SK-MEL-5 (cell line): Measurements from ENCODE around the gene ANKHD1. TPM values are rescaled to one million over a fixed set of nuclear protein-coding genes. Genes with fewer than 3 reads are reported as not detected.
A peak's percentile ranks its signal among the peaks of the same experiment; 100 is the strongest.
"Not testable (repeated sequence)": the region's sequence is repeated elsewhere in the genome, so short reads cannot be mapped to it uniquely, and the experiment has no call there.

Experiments used
- DNase-seq: peaks from one replicate; pipeline ENCODE4 v3.0.0-alpha.2; 2016; ENCODE audit warnings: low read depth, low spot score
- in situ Hi-C: cut with HindIII; loops from 2 replicates; pipeline ENCODE4 v1.10.0; 2016; ENCODE audit warnings: low sequenced_read_pairs, high pct_unique_total_duplicates, low pct_unique_long_range_greater_than_20kb
- total RNA-seq: library from RNA; depleted of rRNA; stranded (reverse); fragments of >200 nt; shearing (Covaris generic); gene quantifications from 2 replicates; pipeline ENCODE4 v1.2.3, GENCODE V29; 2014

The ANKHD1 gene
- total RNA-seq, 1 experiment from 2014 or later, result 59.4 TPM

GRCh38 chr5:140483055-140483454 is 81.4 kb downstream of the ANKHD1 start:
- DNase-seq, result no peak
- in situ Hi-C loops, result no loop called here

- in situ Hi-C loops, DNase-seq: not testable (repeated sequence)
Observed at GRCh38 chr5:140488141-140488540, 86.5 kb downstream of the ANKHD1 start.

GRCh38 chr5:140488914-140489313 is 87.3 kb downstream of the ANKHD1 start:
- in situ Hi-C loops, result no loop called here
- DNase-seq, result no peak

GRCh38 chr5:140497897-140498296 is 96.3 kb downstream of the ANKHD1 start:
- in situ Hi-C loops, result no loop called here
- no peak for DNase-seq

- no peak for DNase-seq
- in situ Hi-C loops, result no loop called here
Observed at GRCh38 chr5:140498591-140498990, 97.0 kb downstream of the ANKHD1 start.

GRCh38 chr5:140502834-140503233 is 101.2 kb downstream of the ANKHD1 start:
- in situ Hi-C loops, result no loop called here
- no peak for DNase-seq

GRCh38 chr5:140509898-140510297 is 108.3 kb downstream of the ANKHD1 start:
- DNase-seq, result no peak
- in situ Hi-C loops, result no loop called here

GRCh38 chr5:140513124-140513523 is 111.5 kb downstream of the ANKHD1 start:
- DNase-seq, result no peak
- in situ Hi-C loops, result no loop called here

GRCh38 chr5:140524003-140524402 is 122.4 kb downstream of the ANKHD1 start:
- no peak for DNase-seq
- in situ Hi-C loops, result no loop called here

GRCh38 chr5:140540227-140540626 is 138.6 kb downstream of the ANKHD1 start:
- DNase-seq, result no peak
- in situ Hi-C loops, result no loop called here

- in situ Hi-C loops, result no loop called here
Observed at GRCh38 chr5:140542972-140543371, 141.3 kb downstream of the ANKHD1 start.

GRCh38 chr5:140544986-140545385 is 143.4 kb downstream of the ANKHD1 start:
- in situ Hi-C loops, result no loop called here
- DNase-seq, result no peak

More at GRCh38 chr5:140542972-140543371, 141.3 kb downstream of the ANKHD1 start:
- DNase-seq, result no peak

- DNase-seq, result no peak
- in situ Hi-C loops, result no loop called here
Observed at GRCh38 chr5:140545606-140546005, 144.0 kb downstream of the ANKHD1 start.

GRCh38 chr5:140546851-140547507 is 145.3 kb downstream of the ANKHD1 start:
- no peak for DNase-seq
- in situ Hi-C loops, result no loop called here

- in situ Hi-C loops, result no loop called here
- peak; percentile 93 for DNase-seq
Observed at GRCh38 chr5:140547508-140548299, 146.1 kb downstream of the ANKHD1 start, which contains the start of gene EIF4EBP3. Gene EIF4EBP3, plus strand, starts transcription at chr5:140547662. Its CDS starts 76 bp downstream, at chr5:140547738.

GRCh38 chr5:140548300-140548688 is 146.7 kb downstream of the ANKHD1 start:
- DNase-seq, result no peak
- in situ Hi-C loops, result no loop called here

- DNase-seq, result no peak
Observed at GRCh38 chr5:140548791-140549190, 147.2 kb downstream of the ANKHD1 start.

GRCh38 chr5:140549237-140550144 is 147.9 kb downstream of the ANKHD1 start:
- no peak for DNase-seq
- in situ Hi-C loops, result no loop called here

More at GRCh38 chr5:140548791-140549190, 147.2 kb downstream of the ANKHD1 start:
- in situ Hi-C loops, result no loop called here
